Measurements from ENCODE around the gene GRIFIN. TPM values are rescaled to one million over a fixed set of nuclear protein-coding genes. Genes with fewer than 3 reads are reported as not detected.
A peak's percentile ranks its signal among the peaks of the same experiment; 100 is the strongest.

GRIFIN gene
- total RNA-seq, 1 experiment from 2014 or later = not detected

- Histone ChIP-seq H3K4me1 (peaks cover 71% of the 10 kb centered on the region), H3K27ac (peak overlapping the region; percentile 70), H3K27me3 (no peaks in the 10 kb centered on the region), H3K4me3 (peak overlapping the region; percentile 40), H3K9me3 (replicated peaks) (no peaks in the 10 kb centered on the region), H3K36me3 (no peaks in the 10 kb centered on the region)
- no peak for DNase-seq
Observed at GRCh38 chr7:2507208-2507916, 31.2 kb upstream of the GRIFIN start.

GRCh38 chr7:2505401-2505800, 29.2 kb upstream of the GRIFIN start:
- Histone ChIP-seq H3K4me1 (peaks cover 57% of the 10 kb centered on the region), H3K27ac (no peak overlapping the region), H3K4me3 (no peak overlapping the region), H3K36me3 (no peaks in the 10 kb centered on the region), H3K27me3 (no peaks in the 10 kb centered on the region), H3K9me3 (replicated peaks) (no peaks in the 10 kb centered on the region)
- no peak for DNase-seq

GRCh38 chr7:2504889-2505375, 28.7 kb upstream of the GRIFIN start:
- peaks cover 57% of the 10 kb centered on the region for H3K4me1 ChIP-seq

GRCh38 chr7:2504128-2504888, 28.1 kb upstream of the GRIFIN start:
- H3K4me3 ChIP-seq = no peak overlapping the region
- no peak for DNase-seq
- no peaks in the 10 kb centered on the region for H3K36me3 ChIP-seq
- H3K9me3 ChIP-seq (replicated peaks) = no peaks in the 10 kb centered on the region
- H3K27me3 ChIP-seq = no peaks in the 10 kb centered on the region
- no peak overlapping the region for H3K27ac ChIP-seq
- peaks cover 55% of the 10 kb centered on the region for H3K4me1 ChIP-seq

More at GRCh38 chr7:2504889-2505375, 28.7 kb upstream of the GRIFIN start:
- H3K36me3 ChIP-seq = no peaks in the 10 kb centered on the region
- H3K27me3 ChIP-seq = no peaks in the 10 kb centered on the region
- H3K4me3 ChIP-seq = no peak overlapping the region
- no peaks in the 10 kb centered on the region for H3K9me3 ChIP-seq (replicated peaks)
- peak in 1 of 2 experiments; percentile 61 for DNase-seq
- no peak overlapping the region for H3K27ac ChIP-seq

GRCh38 chr7:2503056-2503941, 27.1 kb upstream of the GRIFIN start:
- no peak overlapping the region for H3K4me3 ChIP-seq
- H3K27ac ChIP-seq = no peak overlapping the region
- no peak for DNase-seq
- no peaks in the 10 kb centered on the region for H3K36me3 ChIP-seq
- H3K4me1 ChIP-seq = peaks cover 61% of the 10 kb centered on the region
- H3K9me3 ChIP-seq (replicated peaks) = no peaks in the 10 kb centered on the region
- H3K27me3 ChIP-seq = no peaks in the 10 kb centered on the region

GRCh38 chr7:2502647-2502966, 26.4 kb upstream of the GRIFIN start:
- H3K9me3 ChIP-seq (replicated peaks) = no peaks in the 10 kb centered on the region
- no peak overlapping the region for H3K4me3 ChIP-seq
- no peak overlapping the region for H3K27ac ChIP-seq
- H3K4me1 ChIP-seq = peaks cover 57% of the 10 kb centered on the region
- H3K27me3 ChIP-seq = no peaks in the 10 kb centered on the region
- H3K36me3 ChIP-seq = no peaks in the 10 kb centered on the region
- DNase-seq = no peak

- no peak for DNase-seq
- no peaks in the 10 kb centered on the region for H3K9me3 ChIP-seq (replicated peaks)
- no peaks in the 10 kb centered on the region for H3K36me3 ChIP-seq
- no peak overlapping the region for H3K4me3 ChIP-seq
- no peak overlapping the region for H3K27ac ChIP-seq
- no peaks in the 10 kb centered on the region for H3K27me3 ChIP-seq
- peaks cover 59% of the 10 kb centered on the region for H3K4me1 ChIP-seq
Observed at GRCh38 chr7:2501947-2502646, 25.9 kb upstream of the GRIFIN start.

- H3K27ac ChIP-seq = no peak overlapping the region
- DNase-seq = no peak
- H3K27me3 ChIP-seq = no peaks in the 10 kb centered on the region
- H3K36me3 ChIP-seq = no peaks in the 10 kb centered on the region
- H3K9me3 ChIP-seq (replicated peaks) = no peaks in the 10 kb centered on the region
- H3K4me1 ChIP-seq = peaks cover 66% of the 10 kb centered on the region
- H3K4me3 ChIP-seq = no peak overlapping the region
Observed at GRCh38 chr7:2500701-2501100, 24.5 kb upstream of the GRIFIN start.

GRCh38 chr7:2499719-2500430, 23.7 kb upstream of the GRIFIN start:
- H3K4me3 ChIP-seq = no peak overlapping the region
- H3K27me3 ChIP-seq = no peaks in the 10 kb centered on the region
- H3K27ac ChIP-seq = peak overlapping the region; percentile 100; the same call in 1 of the 2 replicates
- no peak for DNase-seq
- H3K9me3 ChIP-seq (replicated peaks) = no peaks in the 10 kb centered on the region
- peaks cover 70% of the 10 kb centered on the region for H3K4me1 ChIP-seq
- no peaks in the 10 kb centered on the region for H3K36me3 ChIP-seq

GRCh38 chr7:2499181-2499580, 23.0 kb upstream of the GRIFIN start:
- no peaks in the 10 kb centered on the region for H3K36me3 ChIP-seq
- H3K9me3 ChIP-seq (replicated peaks) = no peaks in the 10 kb centered on the region
- no peak for DNase-seq
- H3K4me3 ChIP-seq = no peak overlapping the region
- H3K27me3 ChIP-seq = no peaks in the 10 kb centered on the region
- peaks cover 70% of the 10 kb centered on the region for H3K4me1 ChIP-seq
- H3K27ac ChIP-seq = peak overlapping the region; percentile 100

- Histone ChIP-seq H3K9me3 (replicated peaks) (no peaks in the 10 kb centered on the region), H3K4me3 (no peak overlapping the region), H3K27ac (peak overlapping the region; percentile 100), H3K27me3 (no peaks in the 10 kb centered on the region), H3K4me1 (peaks cover 71% of the 10 kb centered on the region), H3K36me3 (no peaks in the 10 kb centered on the region)
- DNase-seq = peak; percentile 68 to 77
Observed at GRCh38 chr7:2498708-2499107, 22.5 kb upstream of the GRIFIN start.

GRCh38 chr7:2497500-2498336, 21.5 kb upstream of the GRIFIN start:
- DNase-seq = peak; percentile 99
- H3K27ac ChIP-seq = peak overlapping the region; percentile 100
- H3K36me3 ChIP-seq = no peaks in the 10 kb centered on the region
- no peaks in the 10 kb centered on the region for H3K27me3 ChIP-seq
- peaks cover 71% of the 10 kb centered on the region for H3K4me1 ChIP-seq
- no peaks in the 10 kb centered on the region for H3K9me3 ChIP-seq (replicated peaks)
- H3K4me3 ChIP-seq = peak overlapping the region; percentile 54

- peak overlapping the region; percentile 54 for H3K4me3 ChIP-seq
- peak overlapping the region; percentile 100 for H3K27ac ChIP-seq
- no peaks in the 10 kb centered on the region for H3K9me3 ChIP-seq (replicated peaks)
- no peaks in the 10 kb centered on the region for H3K27me3 ChIP-seq
- H3K36me3 ChIP-seq = no peaks in the 10 kb centered on the region
- DNase-seq = no peak
- H3K4me1 ChIP-seq = peaks cover 71% of the 10 kb centered on the region
Observed at GRCh38 chr7:2497065-2497464, 20.9 kb upstream of the GRIFIN start.

Measured in SJCRH30 (cell line).